ENCODE results near the gene ACSF2. TPM values are rescaled to one million over a fixed set of nuclear protein-coding genes. Genes with fewer than 3 reads are reported as not detected.
A peak's percentile ranks its signal among the peaks of the same experiment; 100 is the strongest.

Gene ACSF2
- total RNA-seq, 1 experiment from 2014 or later = 17.8 TPM

- peak; percentile 90 for DNase-seq (ENCODE audit: unreplicated experiment)
- ChIA-PET CTCF (interaction anchor here (0.6 to 8.1 kb wide), 11 partner anchors 8 to 286 kb away, joined by 3 to 80 read pairs (median 4); partner anchors contain the start of genes COL1A1 and SPATA20), POLR2A (interaction anchor here (0.6 to 5.7 kb wide), 32 partner anchors 8 to 233 kb away, joined by 3 to 59 read pairs (median 6); partner anchors contain the start of genes ANKRD40, CACNA1G, LRRC59 and LUC7L3)
- intact Hi-C loops (cut with micrococcal nuclease) = no loop called here
- Mint-ChIP-seq H3K9me3 (ENCODE audit: unreplicated experiment) (no peaks in the 10 kb centered on the region), H3K27ac (ENCODE audit: low read depth, unreplicated experiment) (peak overlapping the region; percentile 55), H3K36me3 (ENCODE audit: insufficient read depth, unreplicated experiment) (peaks cover 38% of the 10 kb centered on the region), H3K27me3 (ENCODE audit: insufficient read depth, unreplicated experiment) (no peaks in the 10 kb centered on the region), H3K4me1 (ENCODE audit: insufficient read depth, unreplicated experiment) (peaks cover 27% of the 10 kb centered on the region), H3K4me3 (ENCODE audit: unreplicated experiment) (no peak overlapping the region)
- no peak for TF ChIP-seq CTCF (IDR thresholded peaks at IDR 0.05; ENCODE audit: unreplicated experiment)
- no TSS peak for BruUV-seq (replicated peaks)
These were observed 61.4 kb downstream of the ACSF2 start for GRCh38 chr17:50487213-50488096.

- Mint-ChIP-seq H3K4me3 (ENCODE audit: unreplicated experiment) (no peak overlapping the region), H3K36me3 (ENCODE audit: insufficient read depth, unreplicated experiment) (peaks cover 24% of the 10 kb centered on the region), H3K4me1 (ENCODE audit: insufficient read depth, unreplicated experiment) (peaks cover 20% of the 10 kb centered on the region), H3K9me3 (ENCODE audit: unreplicated experiment) (no peaks in the 10 kb centered on the region), H3K27me3 (ENCODE audit: insufficient read depth, unreplicated experiment) (no peaks in the 10 kb centered on the region), H3K27ac (ENCODE audit: low read depth, unreplicated experiment) (peak overlapping the region; percentile 55)
- TF ChIP-seq CTCF (IDR thresholded peaks at IDR 0.05; ENCODE audit: unreplicated experiment) = no peak
- intact Hi-C loops (cut with micrococcal nuclease) = no loop called here
- ChIA-PET CTCF (interaction anchor here (0.6 to 8.1 kb wide), 3 partner anchors 13 to 298 kb away, joined by 3 to 80 read pairs (median 14); no protein-coding TSS in a partner anchor), POLR2A (interaction anchor here (0.7 to 3.7 kb wide), 11 partner anchors 9 to 231 kb away, joined by 3 to 24 read pairs (median 8); no protein-coding TSS in a partner anchor)
- no peak for DNase-seq (ENCODE audit: unreplicated experiment)
- no TSS peak for BruUV-seq (replicated peaks)
These were observed 62.9 kb downstream of the ACSF2 start for GRCh38 chr17:50488880-50489279.

- Mint-ChIP-seq H3K9me3 (ENCODE audit: unreplicated experiment) (no peaks in the 10 kb centered on the region), H3K36me3 (ENCODE audit: insufficient read depth, unreplicated experiment) (no peaks in the 10 kb centered on the region), H3K4me3 (ENCODE audit: unreplicated experiment) (no peak overlapping the region), H3K27me3 (ENCODE audit: insufficient read depth, unreplicated experiment) (no peaks in the 10 kb centered on the region), H3K4me1 (ENCODE audit: insufficient read depth, unreplicated experiment) (peaks cover 20% of the 10 kb centered on the region), H3K27ac (ENCODE audit: low read depth, unreplicated experiment) (no peak overlapping the region)
- CTCF ChIA-PET = interaction anchor here (2.7 kb wide), 1 partner anchor 13 kb away, joined by 14 read pairs; no protein-coding TSS in a partner anchor
- no peak for TF ChIP-seq CTCF (IDR thresholded peaks at IDR 0.05; ENCODE audit: unreplicated experiment)
- POLR2A ChIA-PET = interaction anchor here (0.7 to 0.8 kb wide), 2 partner anchors 10 to 16 kb away, joined by 3 to 5 read pairs; no protein-coding TSS in a partner anchor
- no peak for DNase-seq (ENCODE audit: unreplicated experiment)
- intact Hi-C loops (cut with micrococcal nuclease) = no loop called here
- BruUV-seq (replicated peaks) = no TSS peak
These were observed 65.5 kb downstream of the ACSF2 start for GRCh38 chr17:50491505-50491904.

- intact Hi-C loops (cut with micrococcal nuclease) = no loop called here
- TF ChIP-seq CTCF (IDR thresholded peaks at IDR 0.05; ENCODE audit: unreplicated experiment) = no peak
- Mint-ChIP-seq H3K9me3 (ENCODE audit: unreplicated experiment) (no peaks in the 10 kb centered on the region), H3K4me1 (ENCODE audit: insufficient read depth, unreplicated experiment) (peaks cover 19% of the 10 kb centered on the region), H3K27me3 (ENCODE audit: insufficient read depth, unreplicated experiment) (no peaks in the 10 kb centered on the region), H3K36me3 (ENCODE audit: insufficient read depth, unreplicated experiment) (no peaks in the 10 kb centered on the region), H3K27ac (ENCODE audit: low read depth, unreplicated experiment) (no peak overlapping the region), H3K4me3 (ENCODE audit: unreplicated experiment) (no peak overlapping the region)
- ChIA-PET CTCF (interaction anchor here (0.6 to 2.7 kb wide), 5 partner anchors 9 to 35 kb away, joined by 3 to 14 read pairs (median 8); no protein-coding TSS in a partner anchor), POLR2A (interaction anchor here (2.0 kb wide), 1 partner anchor 11 kb away, joined by 8 read pairs; no protein-coding TSS in a partner anchor)
- BruUV-seq (replicated peaks) = no TSS peak
- DNase-seq (ENCODE audit: unreplicated experiment) = no peak
These were observed 66.2 kb downstream of the ACSF2 start for GRCh38 chr17:50492214-50492613.
